ENCODE results near the gene SESN1.
A peak's percentile ranks its signal among the peaks of the same experiment; 100 is the strongest.

Gene SESN1

DNA sequence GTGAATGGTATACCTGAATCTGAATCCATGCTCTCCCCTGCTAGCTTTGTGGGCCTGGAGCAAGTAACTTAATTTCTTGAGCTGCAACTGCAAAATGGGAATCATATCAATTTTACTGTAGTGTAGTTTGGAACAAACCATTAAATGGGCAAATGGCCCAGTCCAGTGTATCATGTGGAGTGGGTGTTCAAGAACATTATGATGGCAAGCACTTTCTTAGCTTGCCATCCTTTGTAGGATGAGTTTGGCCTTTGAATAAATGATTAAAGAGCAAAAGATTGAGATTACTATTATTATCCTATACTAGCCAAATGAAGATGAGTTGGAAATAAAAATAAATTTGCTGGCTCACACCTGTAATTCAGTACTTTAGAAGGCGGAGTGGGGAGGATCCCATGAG is 120.4 kb downstream of the SESN1 start:
- Mint-ChIP-seq H3K36me3 (peaks cover 0 to 11% of the 10 kb centered on the region in 2 donors), H3K4me3 (no peak overlapping the region), H3K9me3 (peaks cover 0 to 4% of the 10 kb centered on the region in 2 donors), H3K4me1 (no peaks in the 10 kb centered on the region), H3K27me3 (no peaks in the 10 kb centered on the region), H3K27ac (peak overlapping the region; percentile 26)
- ATAC-seq (replicated peaks), result no peak
- no peak for DNase-seq

DNA sequence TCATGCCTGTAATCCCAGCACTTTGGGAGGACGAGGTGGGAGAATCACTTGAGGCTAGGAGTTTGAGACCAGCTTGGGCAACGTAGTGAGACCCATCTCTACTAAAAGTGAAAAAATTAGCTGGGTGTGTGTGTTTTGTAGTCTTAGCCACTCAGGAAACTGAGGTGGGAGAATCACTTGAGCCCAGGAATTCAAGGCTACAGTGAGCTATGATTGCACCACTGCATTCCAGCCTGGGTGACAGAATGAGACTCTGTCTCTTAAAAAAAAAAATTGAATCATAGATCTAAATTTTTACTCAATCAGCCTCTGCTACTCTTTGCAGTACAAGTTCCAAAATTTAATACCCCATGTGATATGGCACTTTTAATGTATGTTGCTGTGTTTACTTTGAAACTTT is 124.9 kb downstream of the SESN1 start:
- ATAC-seq (replicated peaks), result no peak
- Mint-ChIP-seq H3K9me3 (no peaks in the 10 kb centered on the region), H3K27me3 (no peaks in the 10 kb centered on the region)

DNA sequence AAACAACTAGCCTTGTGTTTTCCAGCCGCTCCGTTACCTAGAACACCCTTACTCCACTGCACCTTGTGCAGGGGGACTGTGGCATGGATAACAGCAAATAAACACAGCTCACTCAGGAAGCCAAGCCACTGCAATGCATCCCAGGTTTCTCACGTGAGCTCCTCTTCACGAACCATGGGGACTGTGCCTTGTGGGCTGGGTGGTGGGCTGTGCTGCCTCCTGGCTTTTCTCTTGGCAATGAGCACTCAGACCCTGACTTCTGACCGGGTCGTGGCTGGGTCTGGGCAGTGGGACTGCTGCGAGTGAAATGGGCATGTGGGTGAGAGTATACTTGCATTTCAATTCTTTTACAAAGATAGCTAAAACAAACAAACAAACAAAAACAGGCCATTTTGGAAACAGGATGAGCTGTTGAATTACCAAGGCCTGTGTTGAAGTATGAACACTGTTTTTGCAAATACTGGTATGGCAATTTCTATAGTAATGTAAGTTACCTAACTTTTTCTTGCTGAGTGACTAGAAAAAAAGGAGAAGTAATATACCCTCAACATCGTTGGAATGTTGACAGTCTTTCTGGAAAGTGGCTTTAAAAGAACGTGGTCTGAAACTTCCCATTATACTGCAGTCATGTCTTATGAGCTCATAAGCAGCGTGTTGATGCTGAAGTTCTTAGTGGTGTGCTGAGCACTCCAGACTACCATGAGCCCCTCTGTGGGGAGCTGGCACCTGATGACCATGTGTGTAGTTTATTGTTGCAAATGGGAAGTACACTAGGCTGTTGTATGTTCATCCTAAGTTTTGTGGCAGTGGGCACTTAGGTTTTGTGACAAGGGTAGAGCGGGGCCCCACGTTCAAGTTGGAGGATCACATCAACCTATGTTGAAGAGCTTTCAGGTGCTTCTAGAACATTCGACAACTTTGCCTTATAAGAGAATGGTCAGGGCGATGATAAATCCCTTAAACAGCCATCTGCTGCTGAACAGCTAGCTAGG is 126.0 kb downstream of the SESN1 start:
- Mint-ChIP-seq H3K4me1 (peaks cover 10 to 17% of the 10 kb centered on the region in 2 donors), H3K27me3 (no peaks in the 10 kb centered on the region), H3K36me3 (no peaks in the 10 kb centered on the region), H3K27ac (no peak overlapping the region), H3K4me3 (no peak overlapping the region), H3K9me3 (no peaks in the 10 kb centered on the region)
- ATAC-seq (replicated peaks) (no peak), DNase-seq (no peak)

More for the DNA sequence above, 124.9 kb downstream of the SESN1 start:
- no peaks in the 10 kb centered on the region for H3K36me3 Mint-ChIP-seq
- no peak for DNase-seq
- no peak overlapping the region for H3K27ac Mint-ChIP-seq
- H3K4me3 Mint-ChIP-seq, result no peak overlapping the region
- H3K4me1 Mint-ChIP-seq, result peaks cover 10 to 17% of the 10 kb centered on the region in 2 donors

DNA sequence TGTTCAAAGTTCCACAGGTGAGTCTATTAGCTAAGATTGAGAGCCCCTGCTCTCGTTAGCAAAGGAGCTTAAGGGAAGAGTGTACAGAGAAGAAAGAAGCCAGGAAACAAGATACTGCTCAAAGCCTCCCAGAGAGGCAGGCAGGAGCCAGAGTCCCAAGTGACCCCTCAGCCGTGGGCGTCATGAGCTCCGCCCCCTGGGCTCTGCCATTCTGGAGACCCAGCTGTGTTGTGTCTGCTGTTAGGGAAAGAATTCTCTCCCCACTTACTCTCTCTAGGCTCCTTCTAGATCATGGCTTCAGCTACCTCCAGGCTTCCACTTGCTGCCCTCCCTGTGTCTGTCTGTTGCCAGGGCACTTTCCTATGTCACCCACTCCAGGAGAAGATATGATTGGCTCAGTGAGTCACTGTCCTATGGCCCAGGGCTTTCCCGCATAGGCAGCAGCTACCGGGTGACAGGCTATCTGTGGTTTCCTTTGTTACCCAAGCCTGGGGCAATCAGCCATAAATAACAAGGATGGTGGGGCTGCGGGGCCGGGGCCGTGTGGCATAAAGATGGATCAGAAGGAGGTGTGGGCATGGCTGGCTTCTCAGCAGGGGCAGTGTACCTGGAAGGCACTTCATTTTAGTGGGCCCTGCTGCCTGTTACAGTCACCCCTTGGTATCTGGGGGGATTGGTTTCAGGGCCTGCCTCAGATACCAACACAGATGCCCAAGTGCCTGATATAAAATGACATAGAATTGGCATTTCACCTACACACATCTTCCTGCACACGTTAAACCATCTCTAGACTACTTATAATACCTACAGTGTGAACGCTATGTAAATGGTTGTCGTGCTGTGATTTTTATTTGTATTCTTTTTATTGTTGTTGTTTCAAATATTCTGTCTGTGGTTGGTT is 127.5 kb downstream of the SESN1 start:
- ATAC-seq (replicated peaks) (peak; percentile 86 to 96), DNase-seq (peak; percentile 8)
- H3K4me3 Mint-ChIP-seq, result peak overlapping the region in 1 of 2 donors; percentile 36

DNA sequence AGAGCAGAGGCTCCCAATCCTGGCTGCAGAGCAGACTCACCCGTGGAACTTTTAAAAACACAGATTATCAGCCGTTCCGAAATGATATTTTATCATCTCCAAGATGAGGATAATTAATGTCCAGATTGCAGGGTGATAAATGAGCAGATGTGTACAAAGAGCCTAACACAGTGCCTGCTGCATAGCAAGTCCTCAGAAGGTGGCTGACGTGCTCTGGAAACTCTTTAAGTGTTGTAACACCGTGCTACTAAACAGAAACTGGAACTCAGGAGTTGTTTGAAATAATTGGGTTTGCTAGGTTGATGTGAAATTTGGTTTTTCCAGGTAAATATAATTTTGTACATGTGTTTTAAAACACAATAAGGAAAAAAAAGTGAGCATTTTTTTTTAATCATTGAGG is 128.4 kb downstream of the SESN1 start:
- Mint-ChIP-seq H3K36me3 (no peaks in the 10 kb centered on the region), H3K4me1 (peaks cover 10 to 17% of the 10 kb centered on the region in 2 donors), H3K27me3 (no peaks in the 10 kb centered on the region), H3K4me3 (no peak overlapping the region), H3K27ac (no peak overlapping the region), H3K9me3 (no peaks in the 10 kb centered on the region)
- DNase-seq (no peak), ATAC-seq (replicated peaks) (no peak)

More for the DNA sequence above, 127.5 kb downstream of the SESN1 start:
- Mint-ChIP-seq H3K27ac (peak overlapping the region; percentile 40), H3K9me3 (no peaks in the 10 kb centered on the region), H3K4me1 (peaks cover 10 to 17% of the 10 kb centered on the region in 2 donors), H3K27me3 (no peaks in the 10 kb centered on the region), H3K36me3 (no peaks in the 10 kb centered on the region)

DNA sequence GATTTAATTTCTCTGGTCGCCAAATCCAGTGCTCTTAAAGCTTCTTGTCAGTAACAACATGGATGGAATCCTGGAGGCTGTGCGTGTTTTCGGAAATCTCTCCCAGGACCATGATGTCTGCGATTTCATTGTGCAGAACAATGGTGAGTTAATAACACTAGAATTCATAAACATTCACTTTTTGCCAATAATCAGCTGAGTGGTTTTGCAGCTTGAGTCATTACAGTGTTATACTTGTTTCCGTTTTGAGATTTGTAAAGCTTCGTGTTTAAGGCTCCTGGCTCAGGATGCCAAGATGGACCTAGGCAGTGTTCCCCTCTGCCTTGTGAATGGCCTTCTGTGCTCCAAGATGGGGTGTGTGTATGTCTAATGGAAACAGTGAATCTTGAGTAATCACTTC is 132.7 kb downstream of the SESN1 start:
- Mint-ChIP-seq H3K9me3 (no peaks in the 10 kb centered on the region), H3K4me3 (no peak overlapping the region)

DNA sequence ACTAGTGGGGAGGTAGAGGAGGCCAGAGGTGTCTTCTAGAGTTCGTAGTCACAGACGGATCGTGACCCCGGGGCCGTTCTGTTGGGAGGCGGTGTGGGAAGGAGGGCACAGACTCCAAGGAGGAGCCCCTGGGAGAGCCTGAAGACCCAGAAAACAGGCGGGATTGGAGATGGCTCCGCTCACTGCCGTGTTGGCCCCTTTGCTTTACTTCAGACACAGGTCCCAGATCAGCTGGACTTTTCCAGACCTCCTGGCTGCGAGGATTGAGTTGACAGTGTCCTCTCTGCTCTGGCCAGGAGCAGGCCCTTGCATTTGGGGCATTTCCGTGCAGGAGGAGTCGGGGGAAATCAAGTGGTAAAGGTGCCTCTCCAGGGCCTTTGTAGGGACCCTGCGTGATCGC is 133.6 kb downstream of the SESN1 start:
- no peak overlapping the region for H3K4me3 Mint-ChIP-seq
- H3K36me3 Mint-ChIP-seq, result no peaks in the 10 kb centered on the region
- no peak for DNase-seq

More for the DNA sequence above, 132.7 kb downstream of the SESN1 start:
- no peak for ATAC-seq (replicated peaks)
- Mint-ChIP-seq H3K27ac (no peak overlapping the region), H3K27me3 (no peaks in the 10 kb centered on the region), H3K36me3 (no peaks in the 10 kb centered on the region), H3K4me1 (peaks cover 14 to 26% of the 10 kb centered on the region in 2 donors)
- DNase-seq, result no peak

DNA sequence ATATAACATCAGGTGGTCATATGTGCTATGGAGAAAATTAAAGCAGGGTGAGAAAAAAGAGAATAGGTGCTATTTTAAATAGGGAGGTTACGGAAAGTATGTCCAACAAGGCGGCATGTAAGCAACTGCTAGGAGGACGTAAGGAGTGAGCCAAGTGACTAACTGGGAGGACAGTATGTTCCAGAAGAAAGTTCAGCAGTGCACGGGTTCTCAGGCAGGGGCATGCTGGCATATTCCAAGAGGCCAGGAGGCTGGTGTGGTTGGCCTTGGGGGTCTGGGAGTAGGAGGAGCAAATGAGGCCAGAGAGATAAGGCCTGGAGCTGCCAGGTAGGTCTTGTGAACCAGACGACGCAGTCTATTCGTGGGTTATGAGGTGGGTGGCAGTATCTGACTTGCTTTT is 134.0 kb downstream of the SESN1 start:
- ATAC-seq (replicated peaks) (no peak), DNase-seq (no peak)
- no peaks in the 10 kb centered on the region for H3K36me3 Mint-ChIP-seq
- no peak overlapping the region for H3K4me3 Mint-ChIP-seq
- peaks cover 12 to 22% of the 10 kb centered on the region in 2 donors for H3K4me1 Mint-ChIP-seq
- no peaks in the 10 kb centered on the region for H3K27me3 Mint-ChIP-seq
- H3K9me3 Mint-ChIP-seq, result no peaks in the 10 kb centered on the region
- H3K27ac Mint-ChIP-seq, result no peak overlapping the region

More for the DNA sequence above, 133.6 kb downstream of the SESN1 start:
- Mint-ChIP-seq H3K27me3 (no peaks in the 10 kb centered on the region), H3K27ac (no peak overlapping the region), H3K4me1 (peaks cover 9 to 19% of the 10 kb centered on the region in 2 donors), H3K9me3 (no peaks in the 10 kb centered on the region)
- ATAC-seq (replicated peaks), result no peak

DNA sequence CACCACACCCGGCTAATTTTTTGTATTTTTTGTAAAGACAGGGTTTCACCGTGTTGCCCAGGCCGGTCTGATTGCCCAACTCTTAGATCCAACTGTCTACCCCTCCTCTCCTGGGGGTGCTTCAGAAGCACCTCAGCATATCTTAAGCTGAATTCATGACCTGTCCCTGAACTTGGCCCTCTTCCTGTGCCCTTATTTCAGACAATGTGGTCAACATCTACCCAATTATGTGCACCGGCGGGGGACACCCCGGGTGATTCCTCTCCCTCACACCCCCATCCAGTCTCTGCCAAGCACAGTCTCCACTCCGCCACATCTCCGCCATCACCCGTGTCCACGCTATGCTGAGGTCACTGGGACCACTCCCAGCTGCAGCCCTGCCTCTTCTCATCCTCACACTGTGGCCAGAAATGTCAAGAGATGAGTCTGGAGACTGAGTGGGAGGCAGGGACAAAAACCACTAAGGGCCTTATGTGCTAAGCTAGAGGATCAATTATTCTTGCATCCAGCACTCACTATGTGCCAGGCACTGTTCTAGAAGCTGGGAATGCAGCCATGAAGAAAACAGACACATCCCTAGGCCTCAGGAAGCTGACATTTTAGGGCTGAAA is 134.6 kb downstream of the SESN1 start:
- Mint-ChIP-seq H3K4me1 (peaks cover 14 to 26% of the 10 kb centered on the region in 2 donors), H3K36me3 (no peaks in the 10 kb centered on the region), H3K9me3 (no peaks in the 10 kb centered on the region), H3K27ac (no peak overlapping the region), H3K27me3 (no peaks in the 10 kb centered on the region), H3K4me3 (no peak overlapping the region)
- DNase-seq (no peak), ATAC-seq (replicated peaks) (no peak)

DNA sequence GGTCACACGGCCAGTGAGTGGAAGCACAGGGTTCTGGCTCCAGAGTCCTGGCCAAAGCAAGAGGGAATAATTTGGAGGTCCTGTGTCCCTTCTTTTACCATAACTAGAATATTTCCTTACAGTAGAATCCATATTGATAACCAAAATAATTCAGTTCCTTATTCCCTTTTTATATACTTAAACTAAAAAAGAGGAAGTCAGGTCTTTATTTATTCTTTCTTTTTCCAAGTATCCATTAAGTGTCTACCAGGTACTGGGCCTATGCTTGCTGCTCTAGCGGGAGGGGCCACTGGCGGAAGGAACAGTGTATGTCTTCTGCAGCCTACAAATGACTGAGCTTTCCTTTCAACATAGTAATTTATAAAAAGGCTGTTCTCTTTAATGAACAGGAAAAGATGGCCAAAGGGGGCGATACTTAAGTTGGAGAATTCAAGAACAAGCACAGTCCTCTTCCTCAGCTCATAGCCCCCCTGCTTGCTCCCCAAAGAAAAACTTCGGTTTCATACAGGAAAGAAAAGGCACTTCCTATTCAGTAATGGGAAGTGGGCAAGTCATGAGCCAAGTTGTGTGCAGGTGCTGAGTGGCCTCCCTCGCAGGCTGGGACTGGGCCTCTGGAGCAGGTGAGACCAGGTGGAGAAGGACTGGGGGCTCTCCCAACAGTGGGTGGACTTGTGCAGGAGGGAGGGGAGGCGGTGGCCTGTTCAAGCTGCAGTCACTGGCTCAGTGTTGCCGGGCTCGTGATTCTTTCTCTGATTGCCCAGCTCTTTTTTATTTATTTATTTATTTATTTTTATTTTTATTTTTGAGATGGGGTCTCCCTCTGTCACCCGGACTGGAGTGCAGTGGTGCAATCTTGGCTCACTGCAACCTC is 135.5 kb downstream of the SESN1 start:
- ATAC-seq (replicated peaks), result peak in 1 of 2 donors; percentile 27
- Mint-ChIP-seq H3K9me3 (no peaks in the 10 kb centered on the region), H3K27ac (no peak overlapping the region), H3K27me3 (no peaks in the 10 kb centered on the region), H3K36me3 (no peaks in the 10 kb centered on the region), H3K4me3 (no peak overlapping the region), H3K4me1 (peaks cover 14 to 26% of the 10 kb centered on the region in 2 donors)
- no peak for DNase-seq

DNA sequence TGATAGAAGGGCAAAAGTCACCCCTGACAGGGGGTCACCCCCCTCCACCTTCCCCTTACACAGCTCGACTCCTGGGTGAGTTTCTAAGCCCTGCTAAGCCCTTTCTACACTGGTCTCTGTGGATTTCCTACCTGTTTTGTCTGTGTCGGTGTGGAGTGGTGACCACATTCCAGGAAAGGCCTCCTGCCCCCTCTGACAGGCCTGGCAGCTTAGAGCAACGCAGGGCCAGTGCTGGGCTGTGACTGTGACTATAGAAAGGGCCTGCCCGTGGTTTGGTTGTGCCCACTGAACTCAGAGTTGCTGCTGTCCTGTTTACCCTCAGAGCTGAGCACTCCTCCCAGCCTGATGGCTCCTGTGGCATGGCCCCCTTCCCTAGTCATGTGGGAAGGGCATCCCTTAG is 137.4 kb downstream of the SESN1 start:
- H3K9me3 Mint-ChIP-seq, result no peaks in the 10 kb centered on the region
- H3K4me3 Mint-ChIP-seq, result no peak overlapping the region
- peaks cover 14 to 26% of the 10 kb centered on the region in 2 donors for H3K4me1 Mint-ChIP-seq

DNA sequence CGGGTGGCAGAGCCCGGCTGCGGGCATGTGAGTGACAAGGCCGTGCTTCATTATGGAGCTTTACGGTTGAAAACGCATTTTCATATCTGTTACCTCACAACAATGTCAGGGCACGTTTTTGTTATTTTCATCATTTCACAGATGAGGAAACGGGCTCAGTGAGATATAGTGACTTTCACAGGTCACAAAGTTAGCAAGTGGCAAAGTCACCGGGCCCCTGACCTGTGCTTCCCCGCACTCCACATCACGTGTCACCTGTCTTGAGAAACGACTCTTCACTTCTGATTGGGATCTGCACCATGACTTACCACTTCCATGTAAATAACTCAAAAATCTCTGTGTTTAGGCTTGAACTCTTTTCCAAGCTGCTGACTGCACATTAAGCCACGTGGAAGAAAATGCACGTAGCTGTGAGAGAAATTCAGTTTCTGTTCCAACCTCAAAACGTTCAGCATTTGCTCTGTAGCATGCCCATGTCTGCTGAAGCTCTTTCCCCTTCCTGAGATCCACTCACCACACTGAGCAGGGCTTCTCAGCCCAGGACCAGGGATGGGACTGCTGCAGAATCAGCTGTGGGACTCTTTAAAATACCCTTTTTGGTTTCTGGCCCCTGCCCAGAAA is 139.2 kb downstream of the SESN1 start:
- no peaks in the 10 kb centered on the region for H3K36me3 Mint-ChIP-seq
- H3K4me1 Mint-ChIP-seq, result peaks cover 14 to 22% of the 10 kb centered on the region in 2 donors
- DNase-seq (no peak), ATAC-seq (replicated peaks) (peak in 1 of 2 donors; percentile 45)
- no peak overlapping the region for H3K27ac Mint-ChIP-seq
- H3K27me3 Mint-ChIP-seq, result no peaks in the 10 kb centered on the region
- H3K4me3 Mint-ChIP-seq, result no peak overlapping the region
- no peaks in the 10 kb centered on the region for H3K9me3 Mint-ChIP-seq

More for the DNA sequence above, 137.4 kb downstream of the SESN1 start:
- Mint-ChIP-seq H3K36me3 (no peaks in the 10 kb centered on the region), H3K27ac (no peak overlapping the region), H3K27me3 (no peaks in the 10 kb centered on the region)
- DNase-seq, result no peak
- no peak for ATAC-seq (replicated peaks)

DNA sequence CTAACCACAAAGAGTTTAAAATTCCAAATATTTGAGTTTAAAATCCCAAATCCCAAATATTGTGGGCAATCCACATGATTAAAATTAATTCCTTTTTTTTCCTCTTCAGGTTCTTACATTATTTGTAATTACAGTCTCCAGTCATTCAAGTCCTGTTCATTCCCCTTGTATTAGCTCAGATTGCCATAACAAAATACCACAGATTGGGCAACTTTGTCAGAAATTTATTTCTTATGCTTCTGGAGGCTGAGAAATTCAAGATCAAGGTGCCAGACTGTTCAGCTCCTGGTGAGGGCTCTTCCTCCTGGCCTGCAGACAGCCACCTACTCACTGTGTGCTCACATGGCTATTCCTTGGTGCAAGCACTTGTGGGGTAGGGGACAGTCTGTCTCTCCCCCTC is 141.0 kb downstream of the SESN1 start:
- Mint-ChIP-seq H3K27me3 (no peaks in the 10 kb centered on the region), H3K36me3 (no peaks in the 10 kb centered on the region), H3K9me3 (no peaks in the 10 kb centered on the region), H3K27ac (no peak overlapping the region), H3K4me1 (peaks cover 7 to 11% of the 10 kb centered on the region in 2 donors), H3K4me3 (no peak overlapping the region)
- DNase-seq (no peak), ATAC-seq (replicated peaks) (no peak)
